Measurements from ENCODE around the gene MACIR. TPM values are rescaled to one million over a fixed set of nuclear protein-coding genes. Genes with fewer than 3 reads are reported as not detected.

MACIR gene
- total RNA-seq, 1 experiment from 2014 or later: 12.4 TPM

GRCh38 chr5:103258957-103259704, 568 bp downstream of the MACIR start (continued):
- no peak for TF ChIP-seq ZNF512 (CRISPR knock-in tag; IDR thresholded peaks at IDR 0.05; ENCODE audit: borderline replicate concordance)
- 0 out of 2 replicates have a peak, but pooled peaks have one; percentile 37 for TF ChIP-seq USF1 (CRISPR knock-in tag; IDR thresholded peaks at IDR 0.05)
- TF ChIP-seq E2F4 (CRISPR knock-in tag; IDR thresholded peaks at IDR 0.05; ENCODE audit: borderline replicate concordance, low read depth): 0 out of 2 replicates have a peak, but pooled peaks have one; percentile 43
- TF ChIP-seq ELF4 (CRISPR knock-in tag; IDR thresholded peaks at IDR 0.05; ENCODE audit: low read depth): 0 out of 2 replicates have a peak, but pooled peaks have one; percentile 6
- no peak for TF ChIP-seq FOXJ3 (CRISPR knock-in tag; IDR thresholded peaks at IDR 0.05; ENCODE audit: borderline replicate concordance)
- TF ChIP-seq ZNF317 (CRISPR knock-in tag; IDR thresholded peaks at IDR 0.05; ENCODE audit: borderline replicate concordance, low read depth): 0 out of 2 replicates have a peak, but pooled peaks have one; percentile 6

GRCh38 chr5:103259705-103260355, 1.3 kb downstream of the MACIR start:
- no peaks in the 10 kb centered on the region for H3K27me3 Mint-ChIP-seq (ENCODE audit: low read depth)
- POLR2A ChIA-PET: interaction anchor here (1.0 to 3.4 kb wide), 3 partner anchors 9 to 140 kb away, joined by 4 to 15 read pairs (median 10); partner anchors contain the start of genes GIN1 and PPIP5K2

GRCh38 chr5:103260951-103261350, 2.4 kb downstream of the MACIR start:
- no peaks in the 10 kb centered on the region for H3K36me3 Mint-ChIP-seq
- DNase-seq (ENCODE audit: low spot score): no peak
- no peak for ATAC-seq
- no peaks in the 10 kb centered on the region for H3K27me3 Mint-ChIP-seq (ENCODE audit: low read depth)
- ChIA-PET POLR2A (no interaction called here), CTCF (no interaction called here)
- H3K27ac Mint-ChIP-seq: no peak overlapping the region
- H3K4me1 Mint-ChIP-seq: peaks cover 56% of the 10 kb centered on the region
- H3K9me3 Mint-ChIP-seq: no peaks in the 10 kb centered on the region
- peak overlapping the region; percentile 33 for H3K4me3 Mint-ChIP-seq
- TF ChIP-seq E2F5 (CRISPR knock-in tag; IDR thresholded peaks at IDR 0.05): no peak
- TF ChIP-seq AFF4 (CRISPR knock-in tag; IDR thresholded peaks at IDR 0.05; ENCODE audit: borderline replicate concordance): no peak
- no peak for TF ChIP-seq ELF4 (CRISPR knock-in tag; IDR thresholded peaks at IDR 0.05; ENCODE audit: low read depth)
- no peak for TF ChIP-seq ATF6 (CRISPR knock-in tag; IDR thresholded peaks at IDR 0.05)
- TF ChIP-seq ATF3 (CRISPR knock-in tag; conservative IDR thresholded peaks at IDR 0.05): no peak
- TF ChIP-seq IRF2 (CRISPR knock-in tag; IDR thresholded peaks at IDR 0.05; ENCODE audit: borderline replicate concordance, low read depth): no peak

More at GRCh38 chr5:103259705-103260355, 1.3 kb downstream of the MACIR start:
- ATAC-seq: no peak
- TF ChIP-seq ZNF416 (CRISPR knock-in tag; IDR thresholded peaks at IDR 0.05) (no peak), EMX1 (CRISPR knock-in tag; IDR thresholded peaks at IDR 0.05) (no peak), E2F1 (CRISPR knock-in tag; IDR thresholded peaks at IDR 0.05) (no peak), CREM (CRISPR knock-in tag; IDR thresholded peaks at IDR 0.05) (0 out of 2 replicates have a peak, but pooled peaks have one; percentile 19), MYBL2 (CRISPR knock-in tag; IDR thresholded peaks at IDR 0.05) (no peak), ETV6 (CRISPR knock-in tag; IDR thresholded peaks at IDR 0.05) (0 out of 2 replicates have a peak, but pooled peaks have one; percentile 6), MAX (CRISPR knock-in tag; IDR thresholded peaks at IDR 0.05) (0 out of 2 replicates have a peak, but pooled peaks have one; percentile 9)
- H3K4me3 Mint-ChIP-seq: peak overlapping the region; percentile 95
- H3K4me1 Mint-ChIP-seq: peaks cover 52% of the 10 kb centered on the region
- H3K9me3 Mint-ChIP-seq: no peaks in the 10 kb centered on the region
- H3K36me3 Mint-ChIP-seq: no peaks in the 10 kb centered on the region
- H3K27ac Mint-ChIP-seq: no peak overlapping the region
- peak; percentile 31 for DNase-seq (ENCODE audit: low spot score)
- CTCF ChIA-PET: interaction anchor here (0.7 to 2.7 kb wide), 7 partner anchors 24 to 259 kb away, joined by 3 to 17 read pairs (median 6); no protein-coding TSS in a partner anchor
